ENCODE results near the gene RRP8.

RRP8 gene

DNA sequence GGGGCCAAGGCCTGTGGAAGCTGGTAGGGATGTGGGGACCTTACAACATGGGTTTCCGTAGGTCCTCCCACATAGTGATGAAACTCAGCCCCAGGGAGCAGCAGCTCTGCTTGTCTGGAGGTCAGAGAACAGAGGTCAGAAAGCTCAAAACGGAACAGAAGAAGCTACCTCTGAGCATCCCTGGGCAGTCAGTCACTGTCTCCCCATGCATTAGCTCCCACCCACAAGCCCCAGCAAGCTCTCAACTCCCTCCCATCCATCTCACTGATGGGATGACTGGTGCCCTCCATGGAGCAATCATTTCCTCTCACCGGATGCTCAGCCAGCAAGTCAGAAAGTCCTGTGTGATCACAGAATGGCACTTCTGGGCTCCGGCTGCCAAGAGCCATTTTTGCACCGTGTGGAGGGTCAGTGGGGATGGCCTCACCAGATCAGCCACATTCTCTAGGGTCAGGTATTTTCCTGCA is 13.9 kb upstream of the RRP8 start:
- DNase-seq (ENCODE audit: low spot score) = no peak

DNA sequence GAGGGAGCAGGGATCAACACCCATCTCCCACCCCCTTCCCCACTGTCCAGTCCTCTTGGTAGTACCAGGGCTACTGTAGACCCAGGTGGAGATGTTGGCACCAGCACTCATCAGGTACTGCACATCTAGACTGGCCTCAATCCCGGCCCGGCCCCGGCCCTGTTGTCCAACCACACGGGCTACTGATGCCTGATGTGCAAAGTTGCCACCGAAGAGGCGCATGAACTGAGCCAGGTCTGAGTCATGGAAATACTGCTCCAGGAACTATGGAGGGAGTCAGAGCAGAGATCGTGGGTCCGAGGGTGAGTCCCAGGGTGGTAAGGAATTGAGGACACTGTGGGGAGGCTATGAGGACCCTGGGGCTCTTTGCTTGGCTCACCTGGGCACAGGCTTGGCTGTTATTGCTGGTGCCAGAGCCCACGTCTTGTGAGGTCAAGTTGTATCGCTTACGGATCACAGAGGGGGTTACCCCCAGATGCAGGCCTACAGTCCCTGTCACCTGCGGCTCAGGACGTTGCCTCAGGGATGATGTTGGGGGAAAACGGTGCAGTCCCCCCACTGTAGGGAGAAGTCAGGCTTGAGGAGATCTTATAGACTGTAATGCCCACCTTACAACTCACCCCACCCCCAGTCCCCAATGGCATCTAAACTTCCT is 13.3 kb upstream of the RRP8 start:
- DNase-seq (ENCODE audit: low spot score) = no peak

DNA sequence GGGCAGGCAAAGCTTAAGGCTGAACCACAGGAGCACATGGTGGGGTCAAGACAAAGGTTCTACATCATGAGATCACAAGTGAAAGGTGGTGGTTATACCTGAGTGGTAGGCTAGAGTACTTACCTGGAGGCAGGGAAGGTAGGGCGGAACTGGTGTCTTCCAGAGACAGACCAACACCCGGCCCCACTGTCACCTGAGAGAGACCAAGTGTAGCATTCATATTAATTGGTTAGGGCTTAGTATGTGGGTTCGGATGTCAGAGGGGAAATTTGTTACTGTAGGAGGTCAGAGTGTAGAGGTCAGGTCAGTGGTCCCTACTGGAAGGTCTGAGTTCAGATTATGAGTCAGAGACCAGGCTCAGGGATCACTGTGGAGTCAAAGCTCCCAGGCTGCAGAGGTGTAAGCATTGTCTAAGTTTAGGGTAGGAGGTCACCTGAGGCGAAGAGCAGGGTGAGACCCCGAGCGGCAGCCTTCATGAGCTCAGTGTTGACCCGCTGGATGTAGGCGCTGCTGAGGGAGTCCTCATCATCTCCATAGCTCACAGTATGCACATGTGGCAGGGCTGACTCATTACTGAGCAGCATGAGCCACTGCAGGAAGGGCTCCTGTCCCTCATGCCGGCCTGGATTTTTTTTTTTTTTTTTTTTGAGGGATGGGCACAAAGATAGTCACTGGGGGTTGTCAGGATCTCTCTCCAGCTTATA is 12.6 kb upstream of the RRP8 start:
- DNase-seq (ENCODE audit: low spot score) = no peak

DNA sequence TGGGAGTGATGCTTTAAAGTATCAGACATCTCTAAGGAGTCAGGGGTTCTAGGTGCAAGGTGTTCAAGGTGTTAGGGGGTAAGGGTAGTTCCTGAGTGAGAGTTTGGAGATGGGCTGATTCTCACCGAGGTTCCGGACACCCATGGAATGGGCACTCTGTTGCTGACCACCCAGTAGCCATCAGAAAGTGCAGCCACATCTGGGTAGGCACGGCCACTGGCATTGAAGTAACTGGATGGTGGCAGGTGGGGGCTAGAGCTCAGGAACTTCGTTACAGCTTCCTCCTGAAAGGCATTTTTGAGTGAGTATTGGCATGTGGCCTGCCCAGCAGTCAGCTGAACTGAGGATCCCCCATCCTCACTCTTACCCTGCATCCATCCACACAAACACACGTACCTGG is 11.6 kb upstream of the RRP8 start:
- no peak for DNase-seq (ENCODE audit: low spot score)

DNA sequence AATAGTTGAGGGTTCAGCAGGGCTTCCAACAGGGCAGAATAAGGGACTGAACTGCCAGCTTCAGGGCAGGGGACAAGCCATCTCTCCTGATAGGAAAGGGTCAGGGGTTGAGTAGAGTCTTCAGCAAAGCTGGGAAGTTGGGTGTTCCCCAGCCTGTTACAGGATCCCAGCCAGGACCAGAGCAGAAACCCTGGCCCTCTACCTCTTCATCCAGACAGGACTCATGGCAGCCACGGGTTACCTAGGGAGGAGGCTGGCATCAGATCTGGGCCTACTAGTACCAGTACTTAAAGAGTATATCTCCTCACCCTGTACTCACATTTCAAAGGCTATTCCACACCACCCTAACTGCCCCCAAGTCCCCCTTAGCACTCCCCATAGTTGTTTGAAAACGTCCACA is 11.0 kb upstream of the RRP8 start:
- DNase-seq (ENCODE audit: low spot score) = no peak

DNA sequence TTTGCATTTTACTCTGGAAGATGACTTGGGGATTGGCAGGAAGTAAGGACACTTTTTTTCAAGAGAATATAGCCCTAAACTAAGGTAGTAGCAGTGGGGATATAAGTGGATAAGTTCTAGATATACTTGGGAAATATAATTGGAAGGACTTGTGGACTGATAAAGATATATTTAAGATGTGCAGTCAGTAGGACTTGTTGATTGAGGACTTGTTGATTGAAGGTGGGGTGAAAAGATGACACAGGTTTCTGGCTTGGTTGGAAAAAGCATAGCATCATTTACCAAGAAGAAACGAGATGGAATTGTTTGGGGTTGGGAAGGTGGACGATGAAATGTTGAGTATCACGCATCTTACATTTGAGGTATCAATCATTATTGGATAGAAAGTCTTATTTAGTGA is 10.1 kb upstream of the RRP8 start:
- no peak for DNase-seq (ENCODE audit: low spot score)

DNA sequence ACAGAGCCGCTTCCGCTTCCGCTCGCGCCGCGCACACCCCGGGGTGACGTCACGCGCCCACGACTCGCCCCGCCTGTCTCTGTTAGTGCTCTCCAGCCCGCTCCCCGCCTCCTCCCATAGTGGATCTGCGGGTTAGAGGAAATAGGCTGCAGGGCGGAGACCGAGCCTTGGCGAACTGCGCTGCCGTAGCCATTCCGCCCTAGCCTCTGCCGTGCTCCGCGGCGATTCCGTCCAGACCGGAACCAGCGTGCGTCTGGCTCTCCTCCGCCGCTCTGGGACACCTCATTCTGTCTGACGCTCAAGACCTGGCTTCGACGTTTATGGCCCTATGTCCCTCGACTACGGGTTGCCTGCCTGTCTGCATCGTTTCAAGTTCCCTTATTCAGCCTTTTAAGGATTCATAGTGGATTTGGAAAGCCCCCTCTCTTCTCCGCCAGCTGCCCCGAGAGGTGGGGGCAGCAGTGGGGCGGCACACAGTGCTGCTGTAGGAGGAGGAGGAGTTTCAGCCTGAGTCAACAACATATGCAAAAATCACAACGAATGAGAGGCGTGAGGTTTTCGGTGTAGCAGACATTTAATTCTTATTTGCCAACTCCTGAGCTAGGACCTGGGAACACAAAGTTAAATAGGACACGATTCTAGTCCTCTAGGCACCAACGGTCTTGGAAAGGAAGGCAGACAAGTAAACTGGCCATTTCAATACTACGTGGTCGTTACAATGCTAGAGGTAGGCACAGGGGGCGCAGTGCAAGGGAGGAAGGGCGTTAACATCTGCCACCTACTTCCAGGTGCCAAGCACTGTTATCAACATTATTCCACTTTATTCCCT is 9.0 kb upstream of the RRP8 start, which contains the start of gene TAF10:
TSS of gene TAF10 (minus strand) at position 4 of the 829 bp plus-strand sequence. CDS start 27 bp downstream, outside the sequence.
- peak; percentile 95 for DNase-seq (ENCODE audit: low spot score)

DNA sequence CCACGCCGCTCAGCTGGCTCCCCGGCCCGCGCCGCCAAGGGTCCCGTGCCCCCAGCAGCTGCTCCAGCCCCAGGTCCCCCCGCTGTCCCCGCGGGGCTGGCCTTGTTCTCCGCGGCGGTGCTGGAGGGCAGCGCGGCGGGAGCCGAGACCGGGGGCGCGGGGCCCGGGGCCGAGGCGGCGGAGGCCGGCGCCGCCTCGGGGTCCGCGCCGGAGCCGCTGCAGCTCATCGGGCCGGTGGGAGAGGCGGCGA is 8.5 kb upstream of the RRP8 start:
- no peak for DNase-seq (ENCODE audit: low spot score)

DNA sequence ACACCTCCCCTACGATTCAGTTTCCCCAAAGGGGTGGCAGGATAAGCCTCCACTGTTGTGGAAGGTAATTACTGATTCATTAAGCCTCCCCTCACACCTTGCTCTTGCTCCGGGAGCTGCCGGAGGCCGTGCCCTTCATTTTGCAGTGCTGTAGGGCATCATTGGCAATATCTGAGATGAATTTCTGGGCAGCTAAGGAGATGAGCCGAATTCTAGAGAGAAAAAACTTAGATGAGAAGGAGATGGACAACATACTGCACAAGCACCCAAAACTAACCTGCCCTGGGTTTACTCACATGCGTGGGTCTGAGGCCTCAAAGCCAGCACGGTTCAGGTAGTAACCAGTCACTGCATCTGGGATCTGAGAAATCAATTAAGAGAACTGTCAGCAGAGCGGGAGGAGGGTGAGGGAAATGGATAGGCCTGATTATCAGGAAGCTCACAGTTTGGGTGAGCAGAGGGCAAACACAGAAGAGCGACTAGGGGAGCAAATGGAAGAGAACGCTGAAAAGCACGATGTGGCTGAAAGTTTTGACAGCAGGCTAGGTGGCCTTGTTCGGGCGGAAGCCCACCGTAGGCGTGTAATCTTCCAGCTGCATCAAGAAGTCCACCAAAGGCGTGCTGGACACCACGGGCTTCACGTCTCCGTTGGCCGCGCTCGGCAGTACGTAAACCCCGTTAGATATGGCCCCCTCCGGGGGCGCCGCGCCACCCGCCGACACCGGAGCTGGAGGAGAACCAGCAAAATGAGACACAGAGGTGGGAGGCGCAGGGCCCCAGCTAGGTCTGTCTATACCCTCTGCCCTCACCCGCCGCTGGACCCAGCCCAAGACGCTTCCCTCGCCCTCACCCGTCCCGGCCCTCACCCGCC is 7.9 kb upstream of the RRP8 start:
- peak; percentile 26 for DNase-seq (ENCODE audit: low spot score)

DNA sequence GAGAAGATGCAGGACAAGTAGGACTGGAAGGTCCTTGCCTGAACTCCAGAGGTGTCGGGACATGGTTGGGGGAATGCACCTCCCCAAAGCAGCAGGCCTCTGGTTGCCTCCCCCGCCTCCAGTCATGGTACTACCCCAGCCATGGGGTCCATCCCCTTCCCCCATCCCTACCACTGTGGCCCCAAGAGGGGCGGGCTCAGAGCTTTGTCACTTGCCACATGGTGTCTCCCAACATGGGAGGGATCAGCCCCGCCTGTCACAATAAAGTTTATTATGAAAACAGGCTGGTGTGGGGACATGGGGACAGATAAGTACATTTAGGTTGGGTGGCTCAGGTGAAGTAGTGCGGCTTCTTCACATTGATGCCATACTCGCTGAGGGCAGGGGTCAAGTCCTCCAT is 7.2 kb upstream of the RRP8 start:
- DNase-seq (ENCODE audit: low spot score) = no peak

DNA sequence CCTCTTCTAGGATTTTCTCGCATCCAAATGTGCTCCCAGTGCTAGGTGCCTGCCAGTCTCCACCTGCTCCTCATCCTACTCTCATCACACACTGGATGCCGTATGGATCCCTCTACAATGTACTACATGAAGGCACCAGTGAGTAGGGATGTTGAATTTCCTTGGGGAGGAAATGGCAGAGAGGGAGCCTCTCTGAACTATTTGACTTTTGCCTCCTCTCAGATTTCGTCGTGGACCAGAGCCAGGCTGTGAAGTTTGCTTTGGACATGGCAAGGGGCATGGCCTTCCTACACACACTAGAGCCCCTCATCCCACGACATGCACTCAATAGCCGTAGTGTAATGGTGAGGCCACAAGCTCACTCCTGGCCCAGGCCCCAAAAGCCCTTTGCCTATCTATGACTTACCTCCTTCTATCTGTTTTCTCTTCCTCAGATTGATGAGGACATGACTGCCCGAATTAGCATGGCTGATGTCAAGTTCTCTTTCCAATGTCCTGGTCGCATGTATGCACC is 6.1 kb upstream of the RRP8 start:
- DNase-seq (ENCODE audit: low spot score) = no peak

DNA sequence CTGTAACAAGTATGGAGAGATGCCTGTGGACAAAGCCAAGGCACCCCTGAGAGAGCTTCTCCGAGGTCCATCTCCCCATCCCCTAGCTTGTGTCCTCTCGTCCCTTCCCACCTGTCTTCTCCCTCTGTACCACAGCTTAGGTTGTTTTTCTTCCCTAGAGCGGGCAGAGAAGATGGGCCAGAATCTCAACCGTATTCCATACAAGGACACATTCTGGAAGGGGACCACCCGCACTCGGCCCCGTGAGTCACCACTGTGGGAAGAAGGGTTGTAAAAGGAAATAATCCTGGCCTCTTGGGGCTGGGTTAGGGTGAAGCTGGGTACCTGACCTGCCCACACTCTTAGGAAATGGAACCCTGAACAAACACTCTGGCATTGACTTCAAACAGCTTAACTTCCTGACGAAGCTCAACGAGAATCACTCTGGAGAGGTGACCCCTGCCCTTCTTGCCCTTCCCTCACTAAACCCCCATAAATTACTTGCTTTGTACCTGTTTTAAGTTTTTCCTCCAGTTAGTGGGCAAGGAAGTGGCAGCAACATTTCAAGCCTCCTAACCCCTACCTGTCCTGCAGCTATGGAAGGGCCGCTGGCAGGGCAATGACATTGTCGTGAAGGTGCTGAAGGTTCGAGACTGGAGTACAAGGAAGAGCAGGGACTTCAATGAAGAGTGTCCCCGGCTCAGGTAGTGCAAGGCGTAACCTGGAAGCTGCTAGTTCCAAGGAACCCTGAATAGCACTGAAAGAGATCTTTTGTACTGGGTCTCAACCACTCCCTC is 5.5 kb upstream of the RRP8 start:
- DNase-seq (ENCODE audit: low spot score) = no peak

DNA sequence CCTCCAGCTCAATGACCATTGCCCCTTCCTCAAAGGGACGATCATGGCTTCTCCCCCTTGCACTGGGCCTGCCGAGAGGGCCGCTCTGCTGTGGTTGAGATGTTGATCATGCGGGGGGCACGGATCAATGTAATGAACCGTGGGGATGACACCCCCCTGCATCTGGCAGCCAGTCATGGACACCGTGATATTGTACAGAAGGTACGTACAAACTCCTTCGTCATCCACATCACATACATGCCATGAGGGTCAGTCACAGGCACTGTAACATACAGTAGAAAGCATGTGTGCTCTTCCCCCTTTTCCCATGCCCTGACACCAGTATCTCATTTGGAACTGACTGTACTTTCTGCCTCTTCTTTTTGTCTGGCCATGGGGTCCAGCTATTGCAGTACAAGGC is 4.6 kb upstream of the RRP8 start:
- DNase-seq (ENCODE audit: low spot score) = no peak

DNA sequence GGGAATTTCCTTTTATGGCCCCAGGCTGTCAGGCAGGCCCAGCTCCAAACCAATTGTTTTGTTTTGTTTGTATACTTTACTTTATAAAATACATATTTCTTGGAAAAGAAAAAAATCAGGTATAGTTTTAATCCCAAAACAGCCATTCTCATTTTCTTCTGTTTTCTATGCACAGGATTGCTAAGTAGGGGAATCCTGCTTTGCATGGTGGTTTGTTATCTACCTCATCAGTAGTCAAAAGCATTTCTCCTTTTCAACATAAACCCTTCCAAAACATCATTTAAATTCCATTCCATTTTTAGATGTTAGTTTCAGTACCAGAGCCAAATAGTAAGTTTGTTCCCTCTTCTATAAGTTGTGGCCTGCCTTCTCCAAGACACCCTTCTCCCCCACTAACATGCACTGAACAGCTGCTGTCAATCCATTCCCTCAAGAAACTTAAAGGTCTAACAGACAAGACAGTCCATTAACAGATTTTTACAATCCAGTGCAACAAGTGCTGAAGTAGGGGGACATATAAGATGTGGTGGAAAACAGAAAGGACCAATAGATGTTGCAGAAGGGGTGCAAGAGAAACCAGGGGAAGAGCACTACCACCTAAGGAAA is 3.9 kb upstream of the RRP8 start:
- DNase-seq (ENCODE audit: low spot score) = no peak

DNA sequence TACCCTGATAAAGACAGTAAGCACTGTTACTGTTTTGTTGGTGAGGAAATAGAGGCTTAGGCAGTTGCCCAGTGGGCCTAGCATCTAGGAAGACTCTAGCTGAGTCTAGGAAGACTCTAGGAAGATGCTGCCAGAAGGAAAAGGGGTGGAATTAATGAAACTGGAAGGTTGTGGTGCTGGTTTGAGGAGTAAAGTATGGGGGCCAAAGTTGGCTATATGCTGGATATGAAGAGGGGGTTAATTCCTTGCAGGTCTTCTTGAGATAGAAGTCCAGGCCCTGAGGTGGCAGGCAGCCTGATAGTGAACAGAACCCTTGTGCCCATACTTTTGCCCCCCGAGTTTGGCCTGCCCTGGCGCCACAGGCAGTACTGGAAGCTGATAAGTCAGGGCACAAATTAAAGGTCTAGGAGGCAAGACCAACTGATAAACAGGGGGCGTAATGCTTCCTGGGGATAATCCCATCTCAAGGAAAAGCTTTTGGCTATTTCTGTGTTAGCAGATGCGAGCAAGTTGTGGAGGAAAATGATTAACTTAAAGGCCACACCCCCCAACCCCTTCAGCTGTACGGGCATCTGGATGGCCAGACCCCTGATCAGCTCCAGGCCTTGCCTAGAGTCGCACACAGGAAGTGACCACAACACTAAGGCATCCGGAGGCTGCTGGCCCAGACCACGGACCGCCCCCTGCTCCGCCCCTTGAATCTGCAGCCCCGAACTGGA is 3.2 kb upstream of the RRP8 start:
- DNase-seq (ENCODE audit: low spot score) = peak; percentile 50

DNA sequence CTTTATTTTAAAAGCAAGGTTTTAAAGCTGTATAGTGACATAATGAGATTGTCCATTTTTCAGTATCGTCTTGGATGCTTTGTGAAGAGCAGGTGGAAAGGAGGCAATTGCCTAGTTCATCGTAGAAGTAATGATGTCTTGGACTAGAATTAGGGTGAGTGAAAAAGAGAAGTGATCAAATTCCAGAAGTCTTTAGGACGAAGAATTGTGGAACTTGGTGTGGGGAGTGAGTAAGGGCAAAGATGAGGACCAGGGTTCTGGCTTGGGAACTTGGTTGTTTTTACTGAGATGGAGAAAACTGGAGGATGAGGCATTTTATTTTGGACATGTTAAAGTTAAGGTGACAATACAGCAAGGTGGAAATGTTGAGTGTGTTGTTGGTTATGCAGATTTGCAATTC is 1.4 kb upstream of the RRP8 start:
- DNase-seq (ENCODE audit: low spot score) = no peak

DNA sequence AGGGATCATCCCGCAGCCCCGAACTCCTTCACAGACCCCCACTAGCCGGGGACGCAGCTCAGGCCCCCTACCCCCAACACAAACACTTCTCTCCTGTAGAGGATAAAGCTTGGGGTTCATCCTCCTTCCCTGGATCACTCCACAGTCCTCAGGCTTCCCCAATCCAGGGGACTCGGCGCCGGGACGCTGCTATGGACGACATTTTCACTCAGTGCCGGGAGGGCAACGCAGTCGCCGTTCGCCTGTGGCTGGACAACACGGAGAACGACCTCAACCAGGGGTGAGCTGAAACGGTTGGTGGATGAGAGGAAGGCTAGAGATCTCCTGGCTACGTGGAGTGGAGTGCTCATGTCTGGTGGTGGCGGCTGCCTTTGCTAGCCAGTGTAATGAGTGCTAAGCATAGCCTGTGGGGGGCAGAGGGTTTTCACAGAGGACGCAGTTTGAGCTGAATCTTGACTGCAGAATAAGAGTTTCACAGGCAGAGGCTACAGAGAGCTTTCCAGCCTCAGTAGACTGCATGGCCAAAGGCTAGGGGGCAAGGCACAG is 738 bp upstream of the RRP8 start:
- peak; percentile 69 for DNase-seq (ENCODE audit: low spot score)

DNA sequence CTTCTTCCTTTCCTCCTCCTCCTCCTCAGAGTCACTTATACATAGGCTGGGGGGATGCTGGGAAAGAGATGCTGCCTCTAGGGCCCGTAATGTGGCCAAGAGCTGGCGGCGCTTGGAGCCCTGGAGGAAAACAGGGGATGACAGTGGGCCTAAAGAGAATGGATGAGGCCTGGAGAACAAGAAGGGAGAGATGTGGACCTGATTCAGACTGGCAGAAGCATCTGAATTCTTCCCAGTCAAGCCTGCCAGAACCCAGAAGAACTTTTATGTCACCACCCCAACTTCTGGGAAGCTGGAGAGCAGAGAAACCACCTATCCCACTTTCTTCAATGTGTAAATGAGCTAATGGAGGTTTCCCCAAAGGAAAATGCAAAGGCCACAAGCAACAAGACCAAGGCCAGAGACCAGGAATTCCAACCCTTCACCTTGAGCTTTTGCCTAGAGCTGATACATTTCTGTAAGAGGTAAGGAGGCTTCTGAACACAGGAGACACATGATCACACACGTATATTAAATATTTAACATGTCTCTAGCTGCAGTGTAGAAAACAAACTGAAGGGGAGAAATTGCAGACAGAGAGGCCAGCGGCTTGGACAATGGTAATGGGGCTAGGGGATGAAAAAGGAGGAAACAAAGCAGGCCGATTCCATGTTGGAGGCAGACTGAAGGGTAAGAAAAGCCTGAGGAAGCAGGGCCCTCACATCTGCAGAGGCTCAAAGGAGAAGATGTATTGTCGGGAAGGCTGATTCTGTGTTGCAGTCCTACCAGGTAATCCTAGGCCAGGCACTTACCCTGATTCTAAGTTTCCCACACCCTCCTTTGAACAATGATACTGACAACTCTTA is 1.1 kb downstream of the RRP8 start:
- DNase-seq (ENCODE audit: low spot score) = no peak

DNA sequence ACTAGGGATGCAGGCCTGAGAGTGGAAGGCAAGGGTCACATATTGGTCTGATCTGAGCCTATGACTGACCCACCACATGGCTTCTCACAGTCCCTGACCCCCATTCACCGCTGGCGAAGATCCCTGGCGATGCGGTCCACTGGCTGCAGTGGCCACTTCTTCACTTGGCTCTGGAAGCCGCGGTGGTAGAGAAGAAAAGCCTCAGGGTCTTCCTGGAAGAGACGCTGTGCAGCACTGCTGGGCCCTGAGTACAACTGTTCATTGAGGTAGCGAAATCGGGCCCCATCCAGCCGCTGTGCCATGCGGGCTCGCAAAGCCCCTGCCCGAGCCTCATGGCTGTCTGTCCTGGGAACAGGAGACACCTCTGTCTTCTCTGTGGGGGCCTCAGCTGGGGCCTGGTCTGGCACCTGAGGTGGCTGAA is 2.4 kb downstream of the RRP8 start:
- DNase-seq (ENCODE audit: low spot score) = no peak

All from CD4-positive, alpha-beta T cell treated with Interleukin-2 at 100 ng/mL for 4 hours (primary cell).